ENCODE measurements around the gene USO1. TPM values are rescaled to one million over a fixed set of nuclear protein-coding genes. Genes with fewer than 3 reads are reported as not detected.

The USO1 gene
- polyA plus RNA-seq, 1 experiment, result 41.3 TPM

GRCh38 chr4:75834772-75835154, 110.4 kb downstream of the USO1 start:
- ChIA-PET CTCF (interaction anchor here (1.4 to 1.7 kb wide), 2 partner anchors 9 to 13 kb away, joined by 5 to 6 read pairs; no protein-coding TSS in a partner anchor), POLR2A (no interaction called here)
- no peak for DNase-seq (ENCODE audit: low read depth)
- no peak for TF ChIP-seq CTCF (IDR thresholded peaks at IDR 0.05; ENCODE audit: insufficient read depth, low read depth, low read length)
- no peaks in the 10 kb centered on the region for H3K27me3 ChIP-seq (ENCODE audit: control insufficient read depth, insufficient read depth, low read length)
- H3K4me3 ChIP-seq (ENCODE audit: low read depth, low read length), result no peak overlapping the region
- no peaks in the 10 kb centered on the region for H3K36me3 ChIP-seq (ENCODE audit: control insufficient read depth, insufficient read depth, low read length)

- Histone ChIP-seq H3K27me3 (ENCODE audit: control insufficient read depth, insufficient read depth, low read length) (no peaks in the 10 kb centered on the region), H3K36me3 (ENCODE audit: control insufficient read depth, insufficient read depth, low read length) (no peaks in the 10 kb centered on the region; the same call in 1 of the 2 replicates), H3K4me3 (ENCODE audit: low read depth, low read length) (no peak overlapping the region)
- ChIA-PET POLR2A (no interaction called here), CTCF (interaction anchor here (0.6 kb wide), 1 partner anchor 62 kb away, joined by 3 read pairs; no protein-coding TSS in a partner anchor)
- DNase-seq (ENCODE audit: low read depth), result no peak
- no peak for TF ChIP-seq CTCF (IDR thresholded peaks at IDR 0.05; ENCODE audit: insufficient read depth, low read depth, low read length)
Measured at GRCh38 chr4:75841641-75842520, 117.5 kb downstream of the USO1 start.

GRCh38 chr4:75843596-75843995, 119.2 kb downstream of the USO1 start:
- Histone ChIP-seq H3K4me3 (ENCODE audit: low read depth, low read length) (no peak overlapping the region), H3K27me3 (ENCODE audit: control insufficient read depth, insufficient read depth, low read length) (no peaks in the 10 kb centered on the region), H3K36me3 (ENCODE audit: control insufficient read depth, insufficient read depth, low read length) (no peaks in the 10 kb centered on the region; the same call in 1 of the 2 replicates)
- TF ChIP-seq CTCF (IDR thresholded peaks at IDR 0.05; ENCODE audit: insufficient read depth, low read depth, low read length), result no peak
- ChIA-PET CTCF (interaction anchor here (0.6 to 1.1 kb wide), 2 partner anchors 9 to 213 kb away, joined by 3 to 5 read pairs; partner anchors contain the start of gene CDKL2), POLR2A (no interaction called here)
- no peak for DNase-seq (ENCODE audit: low read depth)

GRCh38 chr4:75844151-75844662, 119.8 kb downstream of the USO1 start:
- DNase-seq (ENCODE audit: low read depth), result peak; percentile 79
- CTCF ChIA-PET, result interaction anchor here (1.1 kb wide), 1 partner anchor 10 kb away, joined by 5 read pairs; no protein-coding TSS in a partner anchor
- Histone ChIP-seq H3K4me3 (ENCODE audit: low read depth, low read length) (no peak overlapping the region), H3K27me3 (ENCODE audit: control insufficient read depth, insufficient read depth, low read length) (no peaks in the 10 kb centered on the region), H3K36me3 (ENCODE audit: control insufficient read depth, insufficient read depth, low read length) (no peaks in the 10 kb centered on the region; the same call in 1 of the 2 replicates)
- POLR2A ChIA-PET, result no interaction called here
- TF ChIP-seq CTCF (IDR thresholded peaks at IDR 0.05; ENCODE audit: insufficient read depth, low read depth, low read length), result no peak

GRCh38 chr4:75845992-75846391, 121.6 kb downstream of the USO1 start:
- no peak for DNase-seq (ENCODE audit: low read depth)
- CTCF ChIA-PET, result no interaction called here

More at GRCh38 chr4:75845992-75846391, 121.6 kb downstream of the USO1 start:
- H3K4me3 ChIP-seq (ENCODE audit: low read depth, low read length), result no peak overlapping the region
- TF ChIP-seq CTCF (IDR thresholded peaks at IDR 0.05; ENCODE audit: insufficient read depth, low read depth, low read length), result no peak
- POLR2A ChIA-PET, result no interaction called here
- no peaks in the 10 kb centered on the region for H3K27me3 ChIP-seq (ENCODE audit: control insufficient read depth, insufficient read depth, low read length)
- H3K36me3 ChIP-seq (ENCODE audit: control insufficient read depth, insufficient read depth, low read length), result no peaks in the 10 kb centered on the region

Data from BJ (cell line).